Measurements from ENCODE around the gene PLN.
A peak's percentile ranks its signal among the peaks of the same experiment; 100 is the strongest.

The PLN gene

GRCh38 chr6:118548136-118548535 is at the start of gene PLN:
PLN (plus strand) TSS chr6:118548296; CDS start chr6:118558922, 10,626 bp downstream.
- no peak for DNase-seq

DNA sequence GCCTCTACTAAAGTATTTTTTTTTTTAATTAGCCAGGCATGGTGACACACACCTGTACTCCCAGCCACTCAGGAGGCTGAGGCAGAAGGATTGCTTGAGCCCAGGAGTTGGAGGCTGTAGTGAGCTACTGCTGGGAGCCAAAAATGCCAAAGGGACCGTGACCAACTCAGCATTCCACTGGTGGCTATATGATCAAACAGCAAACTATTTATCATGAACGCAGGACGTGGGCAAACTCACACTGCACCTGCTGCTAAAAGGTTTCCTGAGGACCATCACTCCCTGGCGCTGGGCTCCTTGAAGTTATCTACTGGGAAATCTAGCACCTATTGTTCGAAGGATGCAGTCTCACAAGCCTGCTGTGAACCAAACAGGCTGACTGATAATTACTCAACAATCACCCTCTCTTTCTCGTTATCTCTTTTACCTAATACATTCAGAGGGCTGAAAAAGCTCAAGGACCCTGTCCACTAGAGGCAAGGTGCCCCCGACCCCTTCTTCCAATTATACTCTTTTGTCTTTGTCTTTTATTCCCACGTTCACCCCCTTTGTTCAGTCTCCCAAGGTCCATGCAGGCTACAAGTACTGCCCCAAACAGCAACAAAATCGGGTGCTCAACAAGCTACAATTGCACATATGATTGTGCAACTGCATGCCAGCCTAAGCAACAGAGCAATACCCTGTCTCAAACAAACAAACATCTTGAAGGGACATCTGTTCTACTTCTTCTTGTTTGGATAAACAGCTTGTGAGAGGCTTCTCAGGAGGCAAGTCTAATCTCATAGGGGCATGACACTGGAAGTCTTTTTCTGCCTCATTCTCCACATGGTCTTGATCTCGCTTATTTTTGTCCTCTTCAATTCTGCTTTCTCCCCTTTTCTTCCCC is 47.7 kb upstream of the PLN start:
- no peak for DNase-seq

DNA sequence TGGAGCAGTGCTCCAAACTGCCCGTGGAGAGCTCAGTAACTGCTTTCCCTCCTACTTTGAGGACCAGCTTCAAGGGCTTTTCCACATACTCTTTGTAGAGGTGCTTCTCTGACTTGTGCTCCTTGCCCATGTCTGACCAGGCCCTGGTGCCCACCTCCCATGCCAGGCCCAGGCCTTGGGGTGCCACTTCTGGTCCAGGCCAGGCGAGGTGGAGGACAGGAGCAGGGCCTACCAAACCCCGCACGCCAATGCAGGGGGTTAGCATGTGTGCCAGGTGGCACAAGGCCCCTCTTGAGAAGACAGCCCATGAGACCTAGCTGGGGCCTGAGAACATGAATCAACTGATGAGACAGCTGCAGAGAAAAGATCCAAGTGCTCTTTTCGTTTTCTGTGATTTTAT is 47.0 kb upstream of the PLN start:
- no peak for DNase-seq

- DNase-seq = no peak
Observed at GRCh38 chr6:118501765-118502164, 46.3 kb upstream of the PLN start.

GRCh38 chr6:118502169-118502568 is 45.9 kb upstream of the PLN start:
- DNase-seq = no peak

- no peak for DNase-seq
Observed at GRCh38 chr6:118504611-118505010, 43.5 kb upstream of the PLN start.

GRCh38 chr6:118505656-118506055 is 42.4 kb upstream of the PLN start:
- DNase-seq = no peak

DNA sequence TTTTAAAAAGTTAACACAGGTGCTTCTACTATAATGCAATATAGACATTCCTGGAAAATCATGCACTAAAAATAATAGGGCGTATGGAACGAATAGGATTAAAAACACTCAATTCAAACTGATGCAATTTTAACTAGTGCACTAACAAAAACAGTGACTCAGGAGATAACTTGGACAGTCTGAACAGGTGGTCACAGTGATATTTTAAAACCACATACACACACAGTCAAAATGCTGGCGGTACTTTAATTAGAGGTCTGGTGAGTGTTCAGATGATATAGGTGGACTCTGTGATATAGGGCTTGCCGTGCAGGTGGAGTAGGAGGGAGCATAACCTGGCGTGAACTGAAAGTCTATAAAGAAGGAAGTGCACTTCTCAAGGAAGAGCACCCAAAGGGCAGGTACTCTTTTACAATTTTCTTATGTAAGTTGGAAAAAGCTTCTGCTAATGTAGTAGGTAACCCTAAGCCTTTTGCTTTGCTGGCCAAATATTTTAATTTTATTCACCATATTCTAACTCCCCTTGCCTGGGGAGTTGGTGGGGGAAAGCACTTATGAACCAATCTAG is 41.9 kb upstream of the PLN start:
- DNase-seq = no peak

GRCh38 chr6:118507636-118508035 is 40.5 kb upstream of the PLN start:
- no peak for DNase-seq

GRCh38 chr6:118509009-118509617 is 39.0 kb upstream of the PLN start:
- peak in 15 of 51 donors; percentile 2 to 55 (median 10) for DNase-seq

GRCh38 chr6:118511930-118512715 is 36.0 kb upstream of the PLN start:
- DNase-seq = no peak

DNA sequence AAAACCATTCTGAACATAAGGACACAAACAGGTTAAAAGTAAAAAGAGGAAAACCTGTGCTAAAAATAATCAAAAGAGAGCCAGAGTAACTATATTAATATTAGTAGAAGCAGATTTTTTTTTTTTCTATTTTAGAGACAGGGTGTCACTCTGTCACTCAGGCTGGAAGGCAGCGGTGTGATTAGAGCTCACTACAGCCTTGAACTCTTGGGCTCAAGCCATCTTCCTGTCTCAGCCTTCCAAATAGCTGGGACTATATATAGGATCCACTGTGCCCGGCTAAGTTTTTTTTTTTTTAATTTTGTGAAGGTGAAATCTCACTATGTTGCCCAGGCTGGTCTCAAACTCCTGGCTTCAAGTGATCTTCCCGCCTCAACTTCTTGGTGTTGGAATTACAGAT is 33.4 kb upstream of the PLN start:
- DNase-seq = no peak

DNA sequence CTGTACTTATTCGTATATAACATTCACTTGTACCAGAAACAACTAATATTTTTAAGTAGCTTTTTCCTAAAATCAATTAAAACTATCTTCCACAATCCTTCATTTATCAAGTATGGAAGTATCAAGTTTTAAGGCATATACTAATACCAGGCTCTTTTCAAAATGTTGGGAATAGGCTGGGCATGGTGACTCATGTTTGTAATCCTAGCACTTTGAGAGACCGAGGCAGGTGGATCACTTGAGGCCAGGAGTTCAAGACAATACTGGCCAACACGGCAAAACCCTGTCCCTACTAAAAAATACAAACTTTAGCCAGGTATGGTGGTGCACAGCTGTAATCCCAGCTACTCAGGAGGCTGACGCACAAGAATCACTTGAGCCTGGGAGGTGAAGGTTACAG is 25.7 kb upstream of the PLN start:
- DNase-seq = no peak

- DNase-seq = no peak
Observed at GRCh38 chr6:118523216-118523615, 24.9 kb upstream of the PLN start.

DNA sequence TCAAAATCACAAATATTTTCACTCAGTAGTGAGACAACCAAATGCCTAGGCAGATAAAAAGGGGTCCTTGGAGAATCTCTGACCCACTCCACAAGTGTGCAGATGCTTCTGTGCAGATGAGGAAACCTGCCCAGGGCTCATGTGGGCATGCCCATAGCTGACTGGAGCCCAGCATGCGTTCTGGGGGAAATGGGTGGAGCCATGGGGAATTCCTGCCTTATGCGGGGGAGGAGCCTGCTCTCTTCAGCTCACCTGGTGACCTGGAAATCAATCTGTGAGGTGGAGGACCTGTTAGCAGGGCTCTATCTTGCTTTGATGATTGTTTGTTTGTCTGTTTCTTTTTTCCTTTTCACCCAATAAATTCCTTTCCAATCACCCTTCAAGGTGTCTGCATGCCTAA is 23.4 kb upstream of the PLN start:
- DNase-seq = no peak

- no peak for DNase-seq
Observed at GRCh38 chr6:118525913-118526780, 21.9 kb upstream of the PLN start.

GRCh38 chr6:118528129-118528528 is 20.0 kb upstream of the PLN start:
- no peak for DNase-seq

GRCh38 chr6:118529756-118530155 is 18.3 kb upstream of the PLN start:
- DNase-seq = no peak

- no peak for DNase-seq
Observed at GRCh38 chr6:118530942-118531341, 17.2 kb upstream of the PLN start.

GRCh38 chr6:118535176-118535844 is 12.8 kb upstream of the PLN start:
- DNase-seq = no peak
